GM18499 (cell line): ENCODE measurements around the gene FMNL1.

Source experiments
- ATAC-seq: cut with Tn5 transposase; IDR thresholded peaks from one replicate; pipeline ENCODE4 v1.9.1; 2021; ENCODE audit warnings: moderate number of reproducible peaks; ENCODE audit not compliant: insufficient read depth, unreplicated experiment

The FMNL1 gene

DNA sequence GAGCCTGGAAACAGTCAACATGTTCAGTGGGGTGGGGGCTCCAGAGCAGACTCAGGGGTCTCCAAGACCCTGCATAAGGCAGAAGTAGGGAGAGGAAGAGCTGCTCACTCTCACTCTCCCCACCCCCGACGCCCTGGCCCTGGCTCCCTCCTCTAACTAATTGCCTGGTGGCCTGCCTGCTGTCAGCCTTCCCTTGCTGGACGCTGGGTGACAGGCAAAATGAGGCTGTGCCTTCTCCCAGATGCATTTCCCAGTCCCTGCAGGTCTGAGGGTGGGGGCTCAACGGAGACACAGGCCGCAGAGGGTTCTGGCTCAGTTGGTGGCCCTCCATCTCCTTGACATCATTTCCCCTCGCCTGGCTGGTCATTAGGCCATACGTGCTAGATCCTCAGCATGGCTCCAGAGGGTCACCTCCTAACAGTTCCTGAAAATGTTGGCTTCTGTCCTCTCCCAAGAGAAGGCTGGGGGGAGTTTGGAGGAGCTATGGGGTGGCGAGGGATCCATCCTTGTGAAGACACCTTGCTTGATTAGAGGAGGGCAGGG is 1.4 kb downstream of the FMNL1 start:
- no peak for ATAC-seq

DNA sequence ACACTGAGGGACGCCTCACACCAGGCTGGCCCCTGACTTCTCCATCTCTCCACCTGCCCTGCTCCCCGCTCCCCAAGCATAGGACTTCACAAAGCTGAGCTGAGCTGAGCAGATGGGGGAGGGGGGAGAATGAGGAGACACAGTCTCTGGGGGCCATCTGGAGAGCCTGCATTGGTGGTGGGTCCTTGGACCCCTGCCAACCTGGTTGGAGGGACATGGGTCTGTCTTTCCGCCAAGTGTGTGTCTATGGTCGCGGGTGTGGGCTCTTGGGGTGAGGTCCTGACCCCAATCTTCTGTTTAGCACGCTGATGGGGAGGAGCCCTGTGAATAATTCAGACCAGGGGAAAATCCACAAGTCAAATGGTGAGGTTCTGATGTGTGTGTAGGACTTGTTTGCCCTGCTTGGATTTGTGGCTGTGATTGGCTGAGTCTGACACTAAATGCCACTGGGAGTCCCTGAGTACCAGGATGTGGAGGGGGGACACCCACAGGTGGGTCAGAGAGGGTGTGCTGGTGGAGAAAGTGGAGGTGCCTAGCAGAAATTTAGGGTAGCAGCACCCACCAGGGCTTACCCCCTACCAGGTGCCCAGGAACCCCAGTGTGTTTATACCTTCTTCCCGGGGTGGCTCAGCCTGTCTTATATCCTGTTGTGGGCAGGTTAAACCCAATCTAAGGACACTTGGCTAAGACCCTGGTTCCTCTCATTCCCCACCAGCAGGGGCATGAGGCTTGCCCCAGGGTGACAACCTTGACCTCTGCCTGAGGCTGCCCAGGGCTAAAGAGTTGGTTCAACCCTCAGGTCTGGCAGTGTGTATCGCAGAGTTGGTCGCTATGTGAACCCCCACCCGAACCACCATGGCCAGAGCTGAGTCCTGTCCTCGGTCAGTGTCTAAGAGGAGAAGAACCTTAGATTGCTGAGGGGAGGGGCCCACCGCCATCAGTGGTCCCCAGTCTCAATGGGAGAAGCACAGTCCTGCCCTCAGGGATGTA is 2.1 kb downstream of the FMNL1 start:
- no peak for ATAC-seq

DNA sequence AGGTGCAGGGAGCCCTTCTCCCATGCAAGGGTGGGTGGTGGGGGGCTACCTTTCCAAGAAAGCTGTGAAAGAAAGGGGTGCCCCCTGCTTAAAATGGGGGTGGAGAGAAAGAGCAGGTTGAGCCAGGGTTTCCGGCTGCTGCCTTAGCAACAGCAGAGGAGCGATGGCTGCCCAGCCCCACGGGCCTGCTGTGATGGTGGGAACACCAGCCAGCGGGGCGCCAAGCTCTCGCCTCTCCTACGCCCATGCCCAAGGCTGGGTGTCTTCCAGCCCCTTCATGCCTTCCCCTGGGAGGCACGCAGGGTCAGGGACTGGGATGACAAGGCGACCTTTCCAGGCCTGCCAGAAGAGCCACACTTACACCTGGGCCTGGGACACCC is 3.0 kb downstream of the FMNL1 start:
- ATAC-seq = no peak

GRCh38 chr17:45225051-45225700 is 3.5 kb downstream of the FMNL1 start:
- no peak for ATAC-seq

- ATAC-seq = no peak
These were observed 4.4 kb downstream of the FMNL1 start for GRCh38 chr17:45225964-45226530.

DNA sequence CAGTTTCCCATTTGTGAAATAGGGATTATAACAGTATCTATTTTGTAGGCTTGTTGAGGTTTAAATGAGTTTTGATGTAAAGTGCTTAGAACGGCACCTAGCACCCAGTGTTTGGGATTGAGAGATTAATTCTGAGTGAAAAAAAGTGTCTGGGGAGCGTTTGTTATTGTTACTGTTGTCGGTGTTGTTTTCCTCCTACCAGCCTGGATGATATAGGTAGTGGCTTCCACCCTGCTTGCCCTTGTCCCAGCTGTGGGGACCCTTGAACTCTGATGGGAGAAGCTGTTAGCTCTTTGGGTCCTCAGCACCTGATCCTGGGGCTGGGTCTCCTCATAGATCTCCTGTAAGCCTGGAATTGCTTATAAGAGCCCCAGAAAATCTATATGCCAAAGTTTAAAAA is 4.9 kb downstream of the FMNL1 start:
- no peak for ATAC-seq

GRCh38 chr17:45227101-45227925 is 5.6 kb downstream of the FMNL1 start:
- ATAC-seq = no peak

GRCh38 chr17:45227926-45228762 is 6.5 kb downstream of the FMNL1 start:
- ATAC-seq = no peak

DNA sequence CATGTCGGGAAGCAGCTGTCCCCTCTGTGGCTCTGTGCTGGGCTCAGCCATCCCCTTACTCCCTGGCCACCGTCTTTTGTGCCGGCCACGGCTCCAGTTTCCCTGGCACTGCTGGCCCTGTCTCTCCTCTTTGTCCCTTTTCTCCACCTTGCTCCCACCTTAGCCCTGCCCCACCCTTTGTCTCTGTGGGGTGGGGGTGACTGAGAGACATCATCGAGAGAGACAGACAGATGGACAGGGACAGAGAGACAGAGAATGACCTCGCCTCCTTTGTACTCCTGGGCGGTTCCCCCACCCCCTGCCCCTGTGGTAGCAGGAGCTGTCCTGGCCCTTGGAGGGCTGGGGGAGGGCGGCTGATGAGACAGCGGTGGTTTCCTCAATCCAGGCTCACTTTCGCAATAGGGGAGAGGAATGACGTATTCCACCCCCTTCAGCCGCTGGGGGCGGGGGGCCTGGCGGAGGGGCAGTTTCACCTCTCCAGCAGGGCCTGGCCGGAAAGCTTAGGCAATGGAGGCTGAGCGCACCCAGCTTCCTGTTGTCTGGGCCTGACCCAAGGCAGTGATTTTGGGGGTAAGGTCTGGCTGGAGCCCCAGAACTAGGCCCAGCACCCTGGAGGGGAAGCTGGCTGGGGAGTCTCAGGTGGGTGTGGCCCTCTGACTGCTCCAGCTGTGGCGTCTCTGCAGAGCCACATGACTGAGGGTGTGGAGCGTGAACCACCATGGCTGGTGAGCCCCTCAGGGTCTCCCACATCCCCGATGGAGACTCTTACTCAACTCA is 7.3 kb downstream of the FMNL1 start:
- ATAC-seq = no peak

DNA sequence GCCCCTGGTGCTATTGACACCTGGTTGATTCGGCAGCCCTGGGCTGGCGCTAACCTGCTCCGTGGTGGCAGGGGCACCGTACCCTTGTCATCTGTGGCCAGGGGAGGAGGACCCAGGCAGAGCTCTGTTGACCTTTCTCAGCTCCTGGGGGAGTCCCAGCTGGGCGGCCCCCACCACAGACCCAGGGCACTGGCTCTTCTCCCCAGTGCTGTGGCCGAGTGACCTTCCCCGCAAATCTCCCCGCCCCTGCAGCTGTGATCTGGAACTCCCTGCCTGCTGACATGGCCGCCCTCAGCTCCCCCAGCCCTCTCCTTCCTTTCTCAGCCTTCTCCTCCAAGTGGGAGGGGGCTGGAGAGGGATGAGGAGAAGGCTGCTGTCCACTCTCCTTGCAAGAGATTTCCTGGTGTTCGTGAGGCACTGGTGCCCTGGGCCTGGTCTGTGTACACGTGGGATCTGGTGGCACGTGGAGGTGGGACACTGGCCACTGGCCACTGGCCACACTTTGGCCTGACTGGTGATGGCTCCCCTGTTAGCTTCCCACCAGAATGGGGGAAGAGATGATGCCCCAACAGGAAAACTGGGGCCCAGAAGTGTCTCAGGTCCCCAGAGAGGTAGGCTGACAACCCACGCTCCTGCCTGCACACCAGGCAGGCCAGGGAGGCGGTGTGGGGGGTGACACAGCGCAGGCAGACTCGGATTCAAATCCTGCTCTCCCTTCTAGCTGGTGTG is 8.2 kb downstream of the FMNL1 start:
- ATAC-seq = no peak

- ATAC-seq = no peak
These were observed 8.7 kb downstream of the FMNL1 start for GRCh38 chr17:45230410-45230786.

GRCh38 chr17:45230787-45231480 is 9.2 kb downstream of the FMNL1 start:
- no peak for ATAC-seq

DNA sequence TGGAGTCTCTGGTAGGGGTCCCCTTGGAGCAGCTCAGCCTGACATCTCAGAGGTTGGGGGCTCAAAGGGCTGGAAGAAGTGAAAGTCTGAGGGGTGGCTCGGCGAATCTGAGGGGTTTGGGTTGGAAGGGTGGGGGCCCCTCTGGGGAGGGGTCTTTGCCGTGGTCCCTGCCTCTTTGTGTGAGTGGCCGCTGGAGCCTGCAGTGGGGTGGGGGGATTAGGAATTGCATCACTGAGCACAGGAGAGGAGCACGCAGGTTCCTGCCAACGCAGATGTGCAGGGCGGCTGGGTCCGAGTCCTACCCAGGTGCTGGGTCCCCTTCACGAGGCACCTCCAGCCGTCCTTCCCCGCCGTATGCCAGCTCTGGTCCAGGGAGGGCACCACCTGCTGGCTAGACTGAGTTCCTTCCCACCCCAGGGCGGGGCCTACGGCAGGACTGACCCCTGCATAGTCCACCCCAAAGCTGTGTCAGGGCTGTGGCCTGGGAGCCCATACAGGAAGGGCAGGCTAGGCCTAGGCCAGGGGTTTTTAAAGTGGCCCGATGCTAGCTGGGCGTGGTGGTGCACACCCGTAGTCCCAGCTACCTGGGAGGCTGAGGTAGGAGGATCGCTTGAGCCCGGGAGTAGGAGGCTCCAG is 9.9 kb downstream of the FMNL1 start:
- no peak for ATAC-seq

GRCh38 chr17:45232514-45233422 is 11.1 kb downstream of the FMNL1 start:
- ATAC-seq = no peak

DNA sequence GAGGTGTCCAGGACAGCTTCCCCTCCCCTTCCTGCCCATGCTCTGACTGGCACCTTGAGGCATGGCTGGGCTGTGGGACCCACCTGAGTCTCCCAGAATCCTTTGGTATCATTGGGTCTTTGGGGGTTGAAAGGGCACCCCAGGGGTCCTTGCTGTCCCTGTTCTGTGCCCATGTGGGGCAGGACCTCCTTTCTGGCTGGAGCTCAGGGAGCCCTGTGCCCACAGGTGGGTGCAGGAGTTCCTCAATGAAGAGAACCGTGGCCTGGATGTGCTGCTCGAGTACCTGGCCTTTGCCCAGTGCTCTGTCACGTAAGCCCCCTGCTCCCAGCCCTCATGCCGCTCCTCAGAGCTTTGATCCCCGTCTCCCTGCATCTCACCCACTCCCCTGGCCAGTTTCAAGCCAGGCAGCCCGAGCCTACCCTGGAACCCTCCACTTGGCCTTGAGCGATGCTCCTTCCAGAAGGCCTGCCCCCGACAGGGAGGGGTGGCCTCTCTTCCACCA is 11.8 kb downstream of the FMNL1 start:
- ATAC-seq = no peak
